GM21576 (cell line): Measurements from ENCODE around the gene RNF41.

Experiments used
- ATAC-seq: cut with Tn5 transposase; IDR thresholded peaks from one replicate; pipeline ENCODE4 v1.9.1; 2021; ENCODE audit warnings: mild to moderate bottlenecking, moderate library complexity; ENCODE audit not compliant: unreplicated experiment

RNF41 gene

GRCh38 chr12:56154818-56155217 is 66.9 kb downstream of the RNF41 start:
- no peak for ATAC-seq

DNA sequence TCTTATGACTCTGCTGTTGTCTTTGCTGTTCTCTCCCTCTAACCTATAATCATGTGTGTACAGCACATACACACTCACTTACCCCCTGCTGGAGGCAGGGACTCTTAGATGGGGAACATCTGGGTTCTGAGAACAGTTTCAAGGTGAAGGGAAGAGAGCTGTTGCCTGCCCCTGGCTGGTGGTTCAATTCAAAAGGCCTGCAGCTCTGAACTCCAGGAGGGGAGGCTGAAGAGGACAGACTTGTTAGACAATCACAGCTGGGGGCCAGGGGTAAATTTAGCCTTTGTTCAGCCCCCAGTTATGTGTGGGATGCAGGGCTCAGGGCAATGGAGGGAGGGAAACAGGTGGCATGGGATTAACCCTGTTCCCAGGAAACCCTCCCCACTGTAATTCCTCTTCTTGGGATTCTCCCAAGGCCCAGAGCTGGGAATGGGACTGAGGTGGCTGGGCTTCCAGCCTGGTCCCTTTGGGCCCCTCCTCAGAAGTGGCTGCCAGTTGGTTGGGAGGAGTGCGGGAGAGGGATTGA is 67.4 kb downstream of the RNF41 start:
- no peak for ATAC-seq

GRCh38 chr12:56153678-56154065 is 68.0 kb downstream of the RNF41 start:
- no peak for ATAC-seq

DNA sequence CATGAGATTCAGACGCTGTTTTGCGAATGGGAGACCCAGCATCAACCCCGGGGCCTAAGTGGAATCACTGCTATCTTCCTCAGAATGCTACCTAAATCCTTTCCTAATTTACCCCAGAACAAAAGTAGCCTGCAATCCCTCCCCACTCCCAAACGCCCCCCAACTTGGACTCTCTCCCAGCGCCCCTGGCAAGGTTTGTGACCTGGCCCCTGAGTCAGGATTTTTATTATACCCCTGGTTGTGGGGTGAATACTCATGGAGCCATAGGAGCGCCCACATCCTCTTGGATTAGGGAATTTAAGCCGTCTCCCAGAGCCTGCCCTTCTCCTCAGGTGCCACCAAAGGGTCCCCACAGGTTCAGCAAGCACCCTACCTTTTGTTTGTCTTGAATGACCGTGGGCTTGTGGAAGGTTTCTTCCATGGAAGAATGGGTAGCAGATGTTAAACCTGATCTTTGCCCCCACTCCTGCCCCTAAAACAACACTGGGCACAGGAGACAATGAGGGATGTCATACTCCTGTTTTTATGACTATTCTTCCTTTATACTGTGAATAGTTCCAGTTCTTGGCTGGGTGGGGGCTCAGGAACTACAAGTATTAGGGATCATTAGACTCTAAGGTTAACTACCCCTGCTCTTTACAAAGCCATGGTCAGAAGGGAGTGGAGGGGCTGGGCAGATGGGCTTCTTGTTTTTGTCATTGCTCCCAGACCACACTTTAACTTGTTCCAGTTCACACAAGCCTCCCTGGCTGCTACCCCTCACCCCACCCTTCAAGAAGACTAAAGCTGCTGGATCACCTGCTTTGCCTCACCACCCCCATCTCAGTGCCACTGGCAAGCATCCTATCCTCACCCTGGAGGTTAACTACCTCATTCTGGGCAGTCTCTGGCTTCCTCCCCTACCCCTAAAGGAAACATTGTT is 68.7 kb downstream of the RNF41 start:
- ATAC-seq: no peak
